ENCODE results near the gene RGS3. TPM values are rescaled to one million over a fixed set of nuclear protein-coding genes. Genes with fewer than 3 reads are reported as not detected.

The RGS3 gene
- total RNA-seq, 1 donor from 2014 or later: 187 TPM

DNA sequence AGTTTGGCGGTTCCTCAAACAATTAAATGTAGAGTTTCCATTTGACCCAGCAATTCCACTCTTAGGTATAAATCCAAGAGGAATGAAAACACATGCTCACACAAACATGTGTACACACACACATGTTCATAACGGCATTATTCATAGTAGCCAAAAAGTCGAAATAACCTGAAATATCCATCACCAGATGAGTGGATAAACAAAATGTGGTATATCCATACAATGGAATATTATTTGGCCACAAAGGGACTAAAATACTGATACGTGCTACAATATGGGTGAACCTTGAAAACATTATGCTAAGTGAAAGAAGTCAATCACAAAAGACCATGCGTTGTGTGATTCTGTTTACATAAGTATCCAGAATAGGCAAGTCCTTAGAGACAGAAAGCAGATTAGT lies 8.7 kb downstream of the RGS3 start:
- Histone ChIP-seq H3K9me3 (replicated peaks) (peaks cover 4% of the 10 kb centered on the region), H3K36me3 (no peaks in the 10 kb centered on the region), H3K27ac (replicated peaks) (no peak overlapping the region), H3K4me1 (peaks cover 39% of the 10 kb centered on the region), H3K4me3 (no peak overlapping the region), H3K27me3 (ENCODE audit: low read depth) (no peaks in the 10 kb centered on the region)
- intact Hi-C loops (cut with micrococcal nuclease): no loop called here
- no peak for TF ChIP-seq CTCF (IDR thresholded peaks at IDR 0.05; ENCODE audit: borderline replicate concordance)
- no peak for DNase-seq

- Histone ChIP-seq H3K9me3 (replicated peaks) (no peaks in the 10 kb centered on the region), H3K27me3 (ENCODE audit: low read depth) (no peaks in the 10 kb centered on the region), H3K36me3 (no peaks in the 10 kb centered on the region), H3K4me3 (no peak overlapping the region), H3K4me1 (peaks cover 53% of the 10 kb centered on the region), H3K27ac (replicated peaks) (peak overlapping the region; percentile 36)
- no peak for DNase-seq
- no peak for TF ChIP-seq CTCF (IDR thresholded peaks at IDR 0.05; ENCODE audit: borderline replicate concordance)
- intact Hi-C loops (cut with micrococcal nuclease): no loop called here
Observed at GRCh38 chr9:113474360-113475028, 11.0 kb downstream of the RGS3 start.

- Histone ChIP-seq H3K4me3 (no peak overlapping the region), H3K36me3 (no peaks in the 10 kb centered on the region), H3K27ac (replicated peaks) (no peak overlapping the region), H3K27me3 (ENCODE audit: low read depth) (no peaks in the 10 kb centered on the region), H3K4me1 (peaks cover 54% of the 10 kb centered on the region), H3K9me3 (replicated peaks) (no peaks in the 10 kb centered on the region)
- no peak for DNase-seq
- intact Hi-C loops (cut with micrococcal nuclease): no loop called here
- TF ChIP-seq CTCF (IDR thresholded peaks at IDR 0.05; ENCODE audit: borderline replicate concordance): no peak
Observed at GRCh38 chr9:113475031-113475430, 11.5 kb downstream of the RGS3 start.

DNA sequence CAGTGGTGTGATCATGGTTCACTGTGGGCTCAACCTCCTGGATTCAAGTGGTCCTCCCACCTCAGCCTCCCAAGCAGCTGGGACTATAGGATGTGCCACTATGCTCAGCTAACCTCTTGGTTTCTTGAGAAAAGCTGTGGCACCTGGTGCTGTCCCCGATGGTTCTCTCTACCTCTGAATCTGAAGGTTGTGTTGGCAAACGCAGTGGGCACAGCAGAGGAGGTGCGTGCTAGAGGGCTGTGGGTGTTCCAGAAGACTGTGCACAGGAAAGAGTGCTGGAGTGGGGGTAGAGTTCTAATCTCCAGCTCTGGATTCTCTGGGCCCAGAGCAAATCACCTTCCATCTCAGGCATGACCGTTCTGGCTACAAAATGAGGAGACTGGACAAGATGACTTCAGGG lies 12.5 kb downstream of the RGS3 start:
- Histone ChIP-seq H3K27me3 (ENCODE audit: low read depth) (no peaks in the 10 kb centered on the region), H3K9me3 (replicated peaks) (no peaks in the 10 kb centered on the region), H3K36me3 (no peaks in the 10 kb centered on the region), H3K4me1 (peaks cover 54% of the 10 kb centered on the region), H3K27ac (replicated peaks) (no peak overlapping the region), H3K4me3 (no peak overlapping the region)
- no peak for TF ChIP-seq CTCF (IDR thresholded peaks at IDR 0.05; ENCODE audit: borderline replicate concordance)
- DNase-seq: no peak
- intact Hi-C loops (cut with micrococcal nuclease): no loop called here

GRCh38 chr9:113476511-113476916 lies 13.0 kb downstream of the RGS3 start:
- intact Hi-C loops (cut with micrococcal nuclease): no loop called here
- Histone ChIP-seq H3K9me3 (replicated peaks) (no peaks in the 10 kb centered on the region), H3K4me3 (no peak overlapping the region), H3K27ac (replicated peaks) (no peak overlapping the region), H3K36me3 (no peaks in the 10 kb centered on the region), H3K27me3 (ENCODE audit: low read depth) (no peaks in the 10 kb centered on the region), H3K4me1 (peaks cover 54% of the 10 kb centered on the region)
- DNase-seq: no peak
- no peak for TF ChIP-seq CTCF (IDR thresholded peaks at IDR 0.05; ENCODE audit: borderline replicate concordance)

Data from left ventricle myocardium inferior (tissue), 1 donor.